WTC11 (cell line): ENCODE measurements around the gene SYT15. TPM values are rescaled to one million over a fixed set of nuclear protein-coding genes. Genes with fewer than 3 reads are reported as not detected.

Experiments used
- ATAC-seq: fragments of 200-7000 bp; cut with Tn5 transposase; 2 replicates; pipeline ENCODE4 v1.10.0; 2021; ENCODE audit warnings: mild to moderate bottlenecking, moderate library complexity
- CTCF ChIA-PET: fragments of 300-600 bp; sonication (Branson Sonifier 250); formaldehyde crosslinking; loops from one replicate; lab custom pipeline; 2021; ENCODE audit warnings: antibody characterized with exemption; lab: Charles Lee
- POLR2A ChIA-PET: fragments of 350-600 bp; sonication (Branson Sonifier 250); formaldehyde crosslinking; loops from one replicate; lab custom pipeline; 2021; ENCODE audit warnings: antibody characterized with exemption; lab: Charles Lee
- DNase-seq: peaks from one replicate; pipeline ENCODE4 v3.0.0; 2021; ENCODE audit warnings: low spot score
- H3K27ac Mint-ChIP-seq: 2 replicates; pipeline ENCODE4 v1.8.0; 2021; ENCODE audit warnings: mixed read lengths
- H3K27me3 Mint-ChIP-seq: 2 replicates; pipeline ENCODE4 v1.8.0; 2021; ENCODE audit warnings: low read depth, mild to moderate bottlenecking, moderate library complexity, mixed read lengths
- H3K36me3 Mint-ChIP-seq: 2 replicates; pipeline ENCODE4 v1.8.0; 2021; ENCODE audit warnings: mixed read lengths
- H3K4me1 Mint-ChIP-seq: 2 replicates; pipeline ENCODE4 v1.8.0; 2022; ENCODE audit warnings: mixed read lengths
- H3K4me3 Mint-ChIP-seq: 2 replicates; pipeline ENCODE4 v1.8.0; 2021; ENCODE audit warnings: mild to moderate bottlenecking, moderate library complexity, mixed read lengths
- H3K9me3 Mint-ChIP-seq: 2 replicates; pipeline ENCODE4 v1.8.0; 2021; ENCODE audit warnings: mixed read lengths
- ATF1 ChIP-seq: sonication (generic); formaldehyde crosslinking; IDR thresholded peaks from 2 replicates; pipeline ENCODE4 v1.8.1; 2023; ENCODE audit warnings: mild to moderate bottlenecking, moderate library complexity, missing genetic modification reagents
- CREB1 ChIP-seq: sonication (generic); formaldehyde crosslinking; IDR thresholded peaks from 2 replicates; pipeline ENCODE4 v1.8.0; 2023; ENCODE audit warnings: mild to moderate bottlenecking, missing genetic modification reagents
- FOXP1 ChIP-seq: sonication (generic); formaldehyde crosslinking; IDR thresholded peaks from 2 replicates; pipeline ENCODE4 v1.8.0; 2022; ENCODE audit warnings: missing genetic modification reagents, mild to moderate bottlenecking, moderate library complexity, borderline replicate concordance
- IRF2 ChIP-seq: sonication (generic); formaldehyde crosslinking; IDR thresholded peaks from 2 replicates; pipeline ENCODE4 v1.8.0; 2022; ENCODE audit warnings: low read depth, missing genetic modification reagents, borderline replicate concordance
- JUN ChIP-seq: sonication (generic); formaldehyde crosslinking; IDR thresholded peaks from 2 replicates; pipeline ENCODE4 v1.8.0; 2023; ENCODE audit warnings: mild to moderate bottlenecking, missing genetic modification reagents
- KAT7 ChIP-seq: sonication (generic); formaldehyde crosslinking; IDR thresholded peaks from 2 replicates; pipeline ENCODE4 v1.8.1; 2023; ENCODE audit warnings: missing genetic modification reagents, mild to moderate bottlenecking, borderline replicate concordance
- NFYB ChIP-seq: sonication (generic); formaldehyde crosslinking; conservative IDR thresholded peaks from 2 replicates; pipeline ENCODE4 v1.8.0; 2022; ENCODE audit warnings: low read depth, missing genetic modification reagents
- ZNF232 ChIP-seq: sonication (generic); formaldehyde crosslinking; IDR thresholded peaks from 2 replicates; pipeline ENCODE4 v1.8.0; 2022; ENCODE audit warnings: mild to moderate bottlenecking, missing genetic modification reagents
- ZNF671 ChIP-seq: fragments of 250-450 bp; sonication (Bioruptor Pico); IDR thresholded peaks from 2 replicates; pipeline ENCODE4 v1.8.0; 2021; ENCODE audit warnings: mild to moderate bottlenecking
- total RNA-seq: library from RNA; stranded (reverse); gene quantifications from 3 replicates; pipeline ENCODE4 v1.2.3, GENCODE V29; 2021
- TF ChIP-seq, protein P1 (sequence below): sonication (generic); formaldehyde crosslinking; IDR thresholded peaks from 2 replicates; pipeline ENCODE4 v1.8.0; 2023; ENCODE audit warnings: missing genetic modification reagents
- TF ChIP-seq, protein P2 (sequence below): sonication (generic); formaldehyde crosslinking; IDR thresholded peaks from 2 replicates; pipeline ENCODE4 v1.8.1; 2023; ENCODE audit warnings: mild to moderate bottlenecking, missing genetic modification reagents, moderate library complexity
- TF ChIP-seq, protein P3 (sequence below): sonication (generic); formaldehyde crosslinking; IDR thresholded peaks from 2 replicates; pipeline ENCODE4 v1.8.0; 2023; ENCODE audit warnings: mild to moderate bottlenecking, missing genetic modification reagents
- TF ChIP-seq, protein P4 (sequence below): sonication (generic); formaldehyde crosslinking; IDR thresholded peaks from 2 replicates; pipeline ENCODE4 v1.8.1; 2022; ENCODE audit warnings: mild to moderate bottlenecking, missing genetic modification reagents, moderate library complexity, borderline replicate concordance
- TF ChIP-seq, protein P5 (sequence below): fragments of 250-450 bp; sonication (Bioruptor Pico); IDR thresholded peaks from 2 replicates; pipeline ENCODE4 v1.9.0; 2021; ENCODE audit warnings: mild to moderate bottlenecking
- TF ChIP-seq, protein P6 (sequence below): sonication (generic); formaldehyde crosslinking; IDR thresholded peaks from 2 replicates; pipeline ENCODE4 v1.8.1; 2023; ENCODE audit warnings: mild to moderate bottlenecking, missing genetic modification reagents
- TF ChIP-seq, protein P7 (sequence below): sonication (generic); formaldehyde crosslinking; IDR thresholded peaks from 2 replicates; pipeline ENCODE4 v1.8.0; 2023; ENCODE audit warnings: missing genetic modification reagents, mild to moderate bottlenecking, borderline replicate concordance
- TF ChIP-seq, protein P8 (sequence below): fragments of 250-450 bp; sonication (Bioruptor Pico); IDR thresholded peaks from 2 replicates; pipeline ENCODE4 v1.9.0; 2021; ENCODE audit warnings: mild to moderate bottlenecking
- TF ChIP-seq, protein P9 (sequence below): sonication (generic); formaldehyde crosslinking; IDR thresholded peaks from 2 replicates; pipeline ENCODE4 v1.8.0; 2022; ENCODE audit warnings: mild to moderate bottlenecking, missing genetic modification reagents

SYT15 gene
- total RNA-seq, 1 experiment from 2014 or later, result 1.5 TPM

DNA sequence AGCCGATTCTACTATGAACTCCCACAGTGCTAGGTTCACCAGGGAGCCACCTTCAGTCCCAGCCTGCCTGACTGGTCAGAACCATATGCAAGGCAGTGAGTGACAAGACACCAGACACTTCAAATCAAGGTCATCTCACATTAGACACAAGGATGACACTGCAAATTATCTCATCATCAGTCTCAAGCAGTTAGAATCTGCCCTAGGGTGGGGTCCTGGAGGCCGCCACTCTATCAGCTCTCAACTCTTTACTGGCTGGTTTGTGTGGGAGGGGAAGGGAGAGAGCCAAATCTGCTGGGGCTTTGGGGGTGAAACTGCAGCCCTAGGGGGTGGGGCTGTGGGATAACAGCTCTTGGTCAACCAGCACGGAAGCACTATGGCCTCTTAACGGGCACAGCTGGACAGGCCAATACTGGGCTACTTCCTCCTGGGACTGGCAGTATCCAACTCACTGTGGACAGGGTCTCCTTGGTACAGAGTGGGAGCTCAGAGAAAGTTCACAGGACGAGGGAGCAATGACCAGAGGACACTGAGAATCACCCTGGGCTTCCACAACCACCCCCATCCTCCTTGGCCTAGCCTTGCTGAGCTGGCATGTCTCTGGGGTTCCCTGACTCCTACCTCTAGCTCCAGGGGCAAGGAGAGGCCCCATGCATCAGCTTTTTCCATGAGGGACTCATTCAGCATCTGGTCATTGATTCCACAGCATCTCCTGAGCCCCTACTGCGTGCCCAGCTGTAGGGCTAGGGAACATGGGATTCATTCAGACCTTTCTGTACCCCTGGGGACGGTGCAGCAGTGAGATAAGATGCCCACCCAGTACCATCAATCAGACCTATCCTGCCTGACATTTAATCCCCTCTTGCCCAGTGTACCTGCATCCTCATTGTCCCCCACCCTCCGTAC is 27.9 kb upstream of the SYT15 start (continued):
- TF ChIP-seq, protein P1, sequence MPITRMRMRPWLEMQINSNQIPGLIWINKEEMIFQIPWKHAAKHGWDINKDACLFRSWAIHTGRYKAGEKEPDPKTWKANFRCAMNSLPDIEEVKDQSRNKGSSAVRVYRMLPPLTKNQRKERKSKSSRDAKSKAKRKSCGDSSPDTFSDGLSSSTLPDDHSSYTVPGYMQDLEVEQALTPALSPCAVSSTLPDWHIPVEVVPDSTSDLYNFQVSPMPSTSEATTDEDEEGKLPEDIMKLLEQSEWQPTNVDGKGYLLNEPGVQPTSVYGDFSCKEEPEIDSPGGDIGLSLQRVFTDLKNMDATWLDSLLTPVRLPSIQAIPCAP (CRISPR knock-in tag), result no peak
- TF ChIP-seq, protein P2, sequence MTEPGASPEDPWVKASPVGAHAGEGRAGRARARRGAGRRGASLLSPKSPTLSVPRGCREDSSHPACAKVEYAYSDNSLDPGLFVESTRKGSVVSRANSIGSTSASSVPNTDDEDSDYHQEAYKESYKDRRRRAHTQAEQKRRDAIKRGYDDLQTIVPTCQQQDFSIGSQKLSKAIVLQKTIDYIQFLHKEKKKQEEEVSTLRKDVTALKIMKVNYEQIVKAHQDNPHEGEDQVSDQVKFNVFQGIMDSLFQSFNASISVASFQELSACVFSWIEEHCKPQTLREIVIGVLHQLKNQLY (CRISPR knock-in tag), result no peak
- TF ChIP-seq ATF1 (no peak), NFYB (CRISPR knock-in tag) (no peak), FOXP1 (no peak), JUN (CRISPR knock-in tag) (no peak), ZNF671 (CRISPR knock-in tag) (no peak), CREB1 (no peak)
- TF ChIP-seq, protein P3, sequence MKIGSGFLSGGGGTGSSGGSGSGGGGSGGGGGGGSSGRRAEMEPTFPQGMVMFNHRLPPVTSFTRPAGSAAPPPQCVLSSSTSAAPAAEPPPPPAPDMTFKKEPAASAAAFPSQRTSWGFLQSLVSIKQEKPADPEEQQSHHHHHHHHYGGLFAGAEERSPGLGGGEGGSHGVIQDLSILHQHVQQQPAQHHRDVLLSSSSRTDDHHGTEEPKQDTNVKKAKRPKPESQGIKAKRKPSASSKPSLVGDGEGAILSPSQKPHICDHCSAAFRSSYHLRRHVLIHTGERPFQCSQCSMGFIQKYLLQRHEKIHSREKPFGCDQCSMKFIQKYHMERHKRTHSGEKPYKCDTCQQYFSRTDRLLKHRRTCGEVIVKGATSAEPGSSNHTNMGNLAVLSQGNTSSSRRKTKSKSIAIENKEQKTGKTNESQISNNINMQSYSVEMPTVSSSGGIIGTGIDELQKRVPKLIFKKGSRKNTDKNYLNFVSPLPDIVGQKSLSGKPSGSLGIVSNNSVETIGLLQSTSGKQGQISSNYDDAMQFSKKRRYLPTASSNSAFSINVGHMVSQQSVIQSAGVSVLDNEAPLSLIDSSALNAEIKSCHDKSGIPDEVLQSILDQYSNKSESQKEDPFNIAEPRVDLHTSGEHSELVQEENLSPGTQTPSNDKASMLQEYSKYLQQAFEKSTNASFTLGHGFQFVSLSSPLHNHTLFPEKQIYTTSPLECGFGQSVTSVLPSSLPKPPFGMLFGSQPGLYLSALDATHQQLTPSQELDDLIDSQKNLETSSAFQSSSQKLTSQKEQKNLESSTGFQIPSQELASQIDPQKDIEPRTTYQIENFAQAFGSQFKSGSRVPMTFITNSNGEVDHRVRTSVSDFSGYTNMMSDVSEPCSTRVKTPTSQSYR (CRISPR knock-in tag), result no peak
- TF ChIP-seq, protein P4, sequence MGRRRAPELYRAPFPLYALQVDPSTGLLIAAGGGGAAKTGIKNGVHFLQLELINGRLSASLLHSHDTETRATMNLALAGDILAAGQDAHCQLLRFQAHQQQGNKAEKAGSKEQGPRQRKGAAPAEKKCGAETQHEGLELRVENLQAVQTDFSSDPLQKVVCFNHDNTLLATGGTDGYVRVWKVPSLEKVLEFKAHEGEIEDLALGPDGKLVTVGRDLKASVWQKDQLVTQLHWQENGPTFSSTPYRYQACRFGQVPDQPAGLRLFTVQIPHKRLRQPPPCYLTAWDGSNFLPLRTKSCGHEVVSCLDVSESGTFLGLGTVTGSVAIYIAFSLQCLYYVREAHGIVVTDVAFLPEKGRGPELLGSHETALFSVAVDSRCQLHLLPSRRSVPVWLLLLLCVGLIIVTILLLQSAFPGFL, result no peak
- TF ChIP-seq, protein P5, sequence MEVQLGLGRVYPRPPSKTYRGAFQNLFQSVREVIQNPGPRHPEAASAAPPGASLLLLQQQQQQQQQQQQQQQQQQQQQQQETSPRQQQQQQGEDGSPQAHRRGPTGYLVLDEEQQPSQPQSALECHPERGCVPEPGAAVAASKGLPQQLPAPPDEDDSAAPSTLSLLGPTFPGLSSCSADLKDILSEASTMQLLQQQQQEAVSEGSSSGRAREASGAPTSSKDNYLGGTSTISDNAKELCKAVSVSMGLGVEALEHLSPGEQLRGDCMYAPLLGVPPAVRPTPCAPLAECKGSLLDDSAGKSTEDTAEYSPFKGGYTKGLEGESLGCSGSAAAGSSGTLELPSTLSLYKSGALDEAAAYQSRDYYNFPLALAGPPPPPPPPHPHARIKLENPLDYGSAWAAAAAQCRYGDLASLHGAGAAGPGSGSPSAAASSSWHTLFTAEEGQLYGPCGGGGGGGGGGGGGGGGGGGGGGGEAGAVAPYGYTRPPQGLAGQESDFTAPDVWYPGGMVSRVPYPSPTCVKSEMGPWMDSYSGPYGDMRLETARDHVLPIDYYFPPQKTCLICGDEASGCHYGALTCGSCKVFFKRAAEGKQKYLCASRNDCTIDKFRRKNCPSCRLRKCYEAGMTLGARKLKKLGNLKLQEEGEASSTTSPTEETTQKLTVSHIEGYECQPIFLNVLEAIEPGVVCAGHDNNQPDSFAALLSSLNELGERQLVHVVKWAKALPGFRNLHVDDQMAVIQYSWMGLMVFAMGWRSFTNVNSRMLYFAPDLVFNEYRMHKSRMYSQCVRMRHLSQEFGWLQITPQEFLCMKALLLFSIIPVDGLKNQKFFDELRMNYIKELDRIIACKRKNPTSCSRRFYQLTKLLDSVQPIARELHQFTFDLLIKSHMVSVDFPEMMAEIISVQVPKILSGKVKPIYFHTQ, result no peak

DNA sequence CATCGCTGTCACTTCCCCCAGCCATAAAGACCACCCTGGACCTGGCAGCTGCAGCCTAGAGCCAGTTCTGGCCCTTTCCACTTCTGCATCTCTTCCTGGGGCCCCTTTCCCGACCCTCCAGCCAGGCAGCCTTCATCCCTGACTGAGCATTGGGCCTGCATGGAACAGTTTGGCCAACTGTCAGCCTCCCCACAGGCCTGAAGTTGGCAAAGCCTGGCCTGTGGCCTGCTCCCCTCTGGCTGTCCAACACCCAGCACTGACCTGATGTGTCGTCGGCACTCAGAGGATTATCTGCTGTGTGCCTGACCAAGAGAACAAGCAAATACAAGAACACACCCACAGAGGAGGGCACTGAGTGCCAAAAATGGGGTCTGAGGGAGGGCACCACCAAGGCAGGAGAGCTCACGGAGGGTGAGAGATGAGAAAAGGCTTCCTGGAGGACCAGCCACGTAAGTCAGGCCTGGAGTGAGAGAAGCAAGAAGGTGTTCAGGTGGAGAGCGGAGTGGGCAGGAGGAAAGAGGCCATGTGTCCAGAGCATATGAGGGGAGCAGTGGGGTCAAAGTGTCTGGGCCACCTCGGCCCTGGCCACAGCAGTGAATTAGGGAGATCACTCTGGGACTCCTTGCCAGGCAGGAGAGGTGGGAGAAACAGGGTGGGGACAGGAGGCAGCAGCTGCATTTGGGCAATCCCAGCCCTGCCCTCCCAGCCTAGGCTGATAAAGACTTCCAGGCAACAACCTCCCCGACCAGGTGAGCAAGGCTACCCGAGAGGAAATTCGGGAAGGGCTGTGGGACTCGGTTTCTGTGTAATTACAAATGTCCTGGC is 27.0 kb upstream of the SYT15 start:
- H3K36me3 Mint-ChIP-seq, result no peaks in the 10 kb centered on the region
- H3K27me3 Mint-ChIP-seq, result no peaks in the 10 kb centered on the region
- POLR2A ChIA-PET, result no interaction called here
- H3K4me3 Mint-ChIP-seq, result no peak overlapping the region
- no peaks in the 10 kb centered on the region for H3K9me3 Mint-ChIP-seq
- H3K27ac Mint-ChIP-seq, result no peak overlapping the region
- H3K4me1 Mint-ChIP-seq, result no peaks in the 10 kb centered on the region; the same call in 1 of the 2 replicates
- CTCF ChIA-PET, result no interaction called here
- ATAC-seq, result no peak
- DNase-seq, result peak; percentile 5
- TF ChIP-seq KAT7 (no peak), ZNF232 (CRISPR knock-in tag) (no peak), IRF2 (no peak)
- TF ChIP-seq, protein P6, sequence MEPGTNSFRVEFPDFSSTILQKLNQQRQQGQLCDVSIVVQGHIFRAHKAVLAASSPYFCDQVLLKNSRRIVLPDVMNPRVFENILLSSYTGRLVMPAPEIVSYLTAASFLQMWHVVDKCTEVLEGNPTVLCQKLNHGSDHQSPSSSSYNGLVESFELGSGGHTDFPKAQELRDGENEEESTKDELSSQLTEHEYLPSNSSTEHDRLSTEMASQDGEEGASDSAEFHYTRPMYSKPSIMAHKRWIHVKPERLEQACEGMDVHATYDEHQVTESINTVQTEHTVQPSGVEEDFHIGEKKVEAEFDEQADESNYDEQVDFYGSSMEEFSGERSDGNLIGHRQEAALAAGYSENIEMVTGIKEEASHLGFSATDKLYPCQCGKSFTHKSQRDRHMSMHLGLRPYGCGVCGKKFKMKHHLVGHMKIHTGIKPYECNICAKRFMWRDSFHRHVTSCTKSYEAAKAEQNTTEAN (CRISPR knock-in tag), result no peak
- TF ChIP-seq, protein P7, sequence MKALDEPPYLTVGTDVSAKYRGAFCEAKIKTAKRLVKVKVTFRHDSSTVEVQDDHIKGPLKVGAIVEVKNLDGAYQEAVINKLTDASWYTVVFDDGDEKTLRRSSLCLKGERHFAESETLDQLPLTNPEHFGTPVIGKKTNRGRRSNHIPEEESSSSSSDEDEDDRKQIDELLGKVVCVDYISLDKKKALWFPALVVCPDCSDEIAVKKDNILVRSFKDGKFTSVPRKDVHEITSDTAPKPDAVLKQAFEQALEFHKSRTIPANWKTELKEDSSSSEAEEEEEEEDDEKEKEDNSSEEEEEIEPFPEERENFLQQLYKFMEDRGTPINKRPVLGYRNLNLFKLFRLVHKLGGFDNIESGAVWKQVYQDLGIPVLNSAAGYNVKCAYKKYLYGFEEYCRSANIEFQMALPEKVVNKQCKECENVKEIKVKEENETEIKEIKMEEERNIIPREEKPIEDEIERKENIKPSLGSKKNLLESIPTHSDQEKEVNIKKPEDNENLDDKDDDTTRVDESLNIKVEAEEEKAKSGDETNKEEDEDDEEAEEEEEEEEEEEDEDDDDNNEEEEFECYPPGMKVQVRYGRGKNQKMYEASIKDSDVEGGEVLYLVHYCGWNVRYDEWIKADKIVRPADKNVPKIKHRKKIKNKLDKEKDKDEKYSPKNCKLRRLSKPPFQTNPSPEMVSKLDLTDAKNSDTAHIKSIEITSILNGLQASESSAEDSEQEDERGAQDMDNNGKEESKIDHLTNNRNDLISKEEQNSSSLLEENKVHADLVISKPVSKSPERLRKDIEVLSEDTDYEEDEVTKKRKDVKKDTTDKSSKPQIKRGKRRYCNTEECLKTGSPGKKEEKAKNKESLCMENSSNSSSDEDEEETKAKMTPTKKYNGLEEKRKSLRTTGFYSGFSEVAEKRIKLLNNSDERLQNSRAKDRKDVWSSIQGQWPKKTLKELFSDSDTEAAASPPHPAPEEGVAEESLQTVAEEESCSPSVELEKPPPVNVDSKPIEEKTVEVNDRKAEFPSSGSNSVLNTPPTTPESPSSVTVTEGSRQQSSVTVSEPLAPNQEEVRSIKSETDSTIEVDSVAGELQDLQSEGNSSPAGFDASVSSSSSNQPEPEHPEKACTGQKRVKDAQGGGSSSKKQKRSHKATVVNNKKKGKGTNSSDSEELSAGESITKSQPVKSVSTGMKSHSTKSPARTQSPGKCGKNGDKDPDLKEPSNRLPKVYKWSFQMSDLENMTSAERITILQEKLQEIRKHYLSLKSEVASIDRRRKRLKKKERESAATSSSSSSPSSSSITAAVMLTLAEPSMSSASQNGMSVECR (CRISPR knock-in tag), result no peak
- TF ChIP-seq, protein P8, sequence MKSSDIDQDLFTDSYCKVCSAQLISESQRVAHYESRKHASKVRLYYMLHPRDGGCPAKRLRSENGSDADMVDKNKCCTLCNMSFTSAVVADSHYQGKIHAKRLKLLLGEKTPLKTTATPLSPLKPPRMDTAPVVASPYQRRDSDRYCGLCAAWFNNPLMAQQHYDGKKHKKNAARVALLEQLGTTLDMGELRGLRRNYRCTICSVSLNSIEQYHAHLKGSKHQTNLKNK (CRISPR knock-in tag), result no peak
- TF ChIP-seq, protein P9, sequence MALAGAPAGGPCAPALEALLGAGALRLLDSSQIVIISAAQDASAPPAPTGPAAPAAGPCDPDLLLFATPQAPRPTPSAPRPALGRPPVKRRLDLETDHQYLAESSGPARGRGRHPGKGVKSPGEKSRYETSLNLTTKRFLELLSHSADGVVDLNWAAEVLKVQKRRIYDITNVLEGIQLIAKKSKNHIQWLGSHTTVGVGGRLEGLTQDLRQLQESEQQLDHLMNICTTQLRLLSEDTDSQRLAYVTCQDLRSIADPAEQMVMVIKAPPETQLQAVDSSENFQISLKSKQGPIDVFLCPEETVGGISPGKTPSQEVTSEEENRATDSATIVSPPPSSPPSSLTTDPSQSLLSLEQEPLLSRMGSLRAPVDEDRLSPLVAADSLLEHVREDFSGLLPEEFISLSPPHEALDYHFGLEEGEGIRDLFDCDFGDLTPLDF (CRISPR knock-in tag), result no peak
